SK-N-SH (cell line): ENCODE data around the gene TP63. TPM values are rescaled to one million over a fixed set of nuclear protein-coding genes. Genes with fewer than 3 reads are reported as not detected.

Experiments
- CTCF ChIA-PET: fragments of 300-600, 350-600 bp; formaldehyde crosslinking; extraction: SDS; loops from one replicate; lab custom pipeline; 2021; lab: Yijun Ruan, JAX
- POLR2A ChIA-PET: fragments of 350-600 bp; sonication (Branson Sonifier 250); formaldehyde crosslinking; extraction: SDS; loops from one replicate; lab custom pipeline; 2020; ENCODE audit warnings: antibody characterized with exemption, inconsistent platforms; lab: Yijun Ruan, JAX
- DNase-seq: peaks from one replicate; pipeline ENCODE4 v3.0.0; 2012
- H2AFZ ChIP-seq: fragments of 200-600 bp; sonication (generic); 2 replicates; pipeline ENCODE4 v1.8.1; 2016; ENCODE audit warnings: antibody characterized with exemption, mild to moderate bottlenecking, low read depth
- H3F3A ChIP-seq: fragments of 200-600 bp; sonication (generic); replicated peaks from 2 replicates; pipeline ENCODE3; 2016; ENCODE audit warnings: antibody characterized with exemption, mild to moderate bottlenecking; ENCODE audit not compliant: insufficient read depth
- H3K27ac ChIP-seq, 2 experiments: fragments of 200-500 bp in 1 of 2; fragments of 200-600 bp in 1 of 2; sonication (Bioruptor generic) in 1 of 2; sonication (generic), shearing (Covaris generic) in 1 of 2; 2 replicates each; pipeline versions ENCODE4 v1.5.1 to v1.6.1; 2014 to 2016; ENCODE audit warnings: low read depth in 2 of 2, inconsistent platforms in 1 of 2, low read length in 1 of 2, mild to moderate bottlenecking in 1 of 2, mixed read lengths in 1 of 2
- H3K27me3 ChIP-seq: fragments of 200-600 bp; sonication (generic), shearing (Covaris generic); 2 replicates; pipeline ENCODE4 v1.6.1; 2016; ENCODE audit warnings: mixed run types; ENCODE audit not compliant: insufficient read depth
- H3K36me3 ChIP-seq, 2 experiments: fragments of 200-500 bp in 1 of 2; fragments of 200-600 bp in 1 of 2; sonication (Bioruptor generic) in 1 of 2; sonication (generic) in 1 of 2; replicated peaks in 1 of 2; 2 replicates each; pipeline versions ENCODE3 to v1.5.1; 2014 to 2016; ENCODE audit warnings: low read length in 1 of 2, mild to moderate bottlenecking in 1 of 2; ENCODE audit not compliant: insufficient read depth in 2 of 2, control insufficient read depth in 1 of 2
- H3K4me1 ChIP-seq, 2 experiments: fragments of 200-500 bp in 1 of 2; fragments of 200-600 bp in 1 of 2; sonication (Bioruptor generic) in 1 of 2; sonication (generic), shearing (Covaris generic) in 1 of 2; 2 replicates each; pipeline versions ENCODE4 v1.5.1 to v1.6.1; 2014 to 2016; ENCODE audit warnings: low read depth in 1 of 2, low read length in 1 of 2, mixed run types in 1 of 2; ENCODE audit not compliant: insufficient read depth in 2 of 2, control insufficient read depth in 1 of 2
- H3K4me2 ChIP-seq: fragments of 200-600 bp; sonication (generic), shearing (Covaris generic); 2 replicates; pipeline ENCODE4 v1.6.1; 2017; ENCODE audit warnings: mixed run types
- H3K4me3 ChIP-seq, 2 experiments: fragments of 200-500 bp in 1 of 2; fragments of 200-600 bp in 1 of 2; sonication (Bioruptor generic) in 1 of 2; sonication (generic), shearing (Covaris generic) in 1 of 2; 2 replicates each; pipeline versions ENCODE4 v1.5.1 to v1.8.1; 2014 to 2016; ENCODE audit warnings: low read depth in 2 of 2, inconsistent platforms in 1 of 2, low read length in 1 of 2, mild to moderate bottlenecking in 1 of 2, mixed read lengths in 1 of 2, moderate library complexity in 1 of 2
- H3K79me2 ChIP-seq: fragments of 200-600 bp; sonication (generic); 2 replicates; pipeline ENCODE4 v1.8.1; 2017; ENCODE audit warnings: mild to moderate bottlenecking; ENCODE audit not compliant: insufficient read depth
- H3K9ac ChIP-seq: fragments of 200-600 bp; sonication (generic); 2 replicates; pipeline ENCODE4 v1.6.1; 2017; ENCODE audit warnings: mixed run types
- H3K9me2 ChIP-seq: fragments of 200-600 bp; sonication (generic); 2 replicates; pipeline ENCODE4 v1.6.1; 2017; ENCODE audit warnings: mixed run types
- H3K9me3 ChIP-seq: fragments of 200-600 bp; sonication (generic); 2 replicates; pipeline ENCODE4 v1.6.1; 2017; ENCODE audit warnings: mixed run types, mild to moderate bottlenecking, moderate library complexity
- H4K20me1 ChIP-seq: fragments of 200-600 bp; sonication (generic); 2 replicates; pipeline ENCODE4 v1.6.1; 2017; ENCODE audit warnings: mild to moderate bottlenecking, mixed run types; ENCODE audit not compliant: insufficient read depth
- CHD2 ChIP-seq: fragments of 150-350 bp; IDR thresholded peaks from 2 replicates; pipeline ENCODE4 v1.6.1; 2018; ENCODE audit warnings: low read length; ENCODE audit not compliant: partially characterized antibody
- ELF1 ChIP-seq: IDR thresholded peaks from 2 replicates; pipeline ENCODE4 v1.4.0; 2012
- EP300 ChIP-seq, 2 experiments: IDR thresholded peaks; 2 replicates each; pipeline versions ENCODE4 v1.4.0 to v1.6.1; 2012; ENCODE audit warnings: borderline replicate concordance in 1 of 2, low read depth in 1 of 2, low read length in 1 of 2
- EZH2phosphoT487 ChIP-seq: fragments of 200-600 bp; sonication (generic); IDR thresholded peaks from 2 replicates; pipeline ENCODE4 v1.6.1; 2017; ENCODE audit warnings: low read depth, mixed run types, mild to moderate bottlenecking, antibody characterized with exemption, moderate library complexity, borderline replicate concordance
- FOSL2 ChIP-seq: IDR thresholded peaks from 2 replicates; pipeline ENCODE4 v1.4.0; 2012; ENCODE audit warnings: low read depth, mild to moderate bottlenecking, moderate library complexity, borderline replicate concordance
- FOXJ3 ChIP-seq: sonication (generic); formaldehyde crosslinking; IDR thresholded peaks from 2 replicates; pipeline ENCODE4 v1.5.1; 2020; ENCODE audit warnings: mild to moderate bottlenecking, missing genetic modification reagents
- GABPA ChIP-seq: IDR thresholded peaks from 2 replicates; pipeline ENCODE4 v1.4.0; 2012; ENCODE audit warnings: low read depth, mild to moderate bottlenecking
- GATA2 ChIP-seq: sonication (generic); formaldehyde crosslinking; IDR thresholded peaks from 2 replicates; pipeline ENCODE4 v1.5.0; 2020; ENCODE audit warnings: mild to moderate bottlenecking, missing genetic modification reagents
- MEF2A ChIP-seq: IDR thresholded peaks from 2 replicates; pipeline ENCODE4 v1.4.0; 2012; ENCODE audit warnings: low read depth, borderline replicate concordance
- MXI1 ChIP-seq: IDR thresholded peaks from 2 replicates; pipeline ENCODE4 v1.6.1; 2012; ENCODE audit warnings: mild to moderate bottlenecking, low read depth, low read length, improper control_type of control experiment
- PBX3 ChIP-seq: IDR thresholded peaks from 2 replicates; pipeline ENCODE4; 2012
- POLR2AphosphoS5 ChIP-seq: IDR thresholded peaks from 2 replicates; pipeline ENCODE4 v1.6.1; 2012; ENCODE audit warnings: low read depth, low read length
- RAD21 ChIP-seq: IDR thresholded peaks from 2 replicates; pipeline ENCODE4 v1.6.1; 2012; ENCODE audit warnings: mild to moderate bottlenecking, low read length
- RXRA ChIP-seq: IDR thresholded peaks from 2 replicates; pipeline ENCODE4 v1.4.0; 2012; ENCODE audit warnings: low read depth, mild to moderate bottlenecking, borderline replicate concordance
- SIN3A ChIP-seq: IDR thresholded peaks from 2 replicates; pipeline ENCODE4 v1.6.1; 2012; ENCODE audit warnings: low read depth, mild to moderate bottlenecking, low read length, moderate library complexity, borderline replicate concordance
- TAF1 ChIP-seq: IDR thresholded peaks from 2 replicates; pipeline ENCODE4 v1.6.1; 2012; ENCODE audit warnings: low read depth, mild to moderate bottlenecking, low read length, moderate library complexity, borderline replicate concordance
- TCF12 ChIP-seq: IDR thresholded peaks from 2 replicates; pipeline ENCODE4 v1.4.0; 2012
- USF1 ChIP-seq: IDR thresholded peaks from 2 replicates; pipeline ENCODE4 v1.4.0; 2012; ENCODE audit warnings: low read depth, borderline replicate concordance
- USF2 ChIP-seq: fragments of 150-350 bp; IDR thresholded peaks from 2 replicates; pipeline ENCODE4 v1.6.1; 2017; ENCODE audit warnings: antibody characterized with exemption, low read length, low read depth, borderline replicate concordance
- WGBS: methylation state at CpG from one replicate; pipeline ENCODE4 v1.1.6; 2017; ENCODE audit warnings: low lambda C conversion rate; 5-methylcytosine and 5-hydroxymethylcytosine counted together
- polyA plus RNA-seq, 3 experiments: library from polyadenylated mRNA; depleted of rRNA; stranded (reverse); fragments of >200 nt; gene quantifications; 2 replicates each; pipeline ENCODE4 v1.2.3, GENCODE V29; 2012

TP63 gene
- polyA plus RNA-seq, 1 of the 3 experiments (the other 2 are of a cell fraction): not detected

DNA sequence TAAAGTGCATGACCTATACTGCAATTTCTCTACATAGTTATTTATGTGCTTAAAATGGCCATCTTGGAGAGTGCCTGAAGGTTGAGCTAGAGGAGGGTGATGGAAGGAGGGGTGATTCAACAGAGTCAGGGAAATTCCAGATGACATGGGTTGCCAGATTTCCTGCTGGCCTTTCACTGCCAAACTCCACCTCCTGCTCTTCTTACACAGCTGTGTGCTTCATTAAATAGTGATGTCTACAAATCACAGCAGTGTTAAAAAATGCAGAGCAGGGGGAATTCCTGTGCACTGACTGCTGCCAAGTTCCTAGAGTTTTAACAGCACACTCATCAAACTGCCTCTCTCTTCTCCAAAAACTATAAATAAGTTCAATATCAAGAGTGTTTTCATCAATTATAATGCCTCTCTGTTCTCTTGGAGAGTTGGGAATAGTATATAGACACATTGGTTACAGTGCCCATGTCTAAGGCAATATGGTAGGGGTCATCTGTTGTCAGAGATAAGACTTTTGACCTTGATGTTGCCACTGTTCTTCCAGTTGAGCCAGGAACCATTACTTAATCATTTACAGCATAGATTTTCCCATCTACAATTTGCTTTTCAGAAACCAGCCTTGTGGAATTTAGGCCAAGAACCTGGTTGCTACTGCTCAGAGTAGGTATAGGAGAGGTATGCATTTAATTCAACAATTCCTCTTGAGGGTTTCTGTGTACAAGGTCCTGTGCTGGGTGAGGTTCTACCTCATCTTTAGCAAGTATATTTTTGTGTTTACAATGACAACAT lies 79.6 kb downstream of the TP63 start (continued):
- TF ChIP-seq USF1 (no peak), USF2 (no peak), ELF1 (no peak), SIN3A (no peak), EZH2phosphoT487 (no peak), GABPA (no peak), MEF2A (no peak), RXRA (no peak), CHD2 (no peak), TCF12 (peak; percentile 88)

- no peak overlapping the region for H3K4me3 ChIP-seq
- H2AFZ ChIP-seq: no peak overlapping the region
- no peak for DNase-seq
- ChIA-PET CTCF (no interaction called here), POLR2A (no interaction called here)
- H3K9ac ChIP-seq: no peak overlapping the region
- no peaks in the 10 kb centered on the region for H3K9me3 ChIP-seq
- peaks cover 2% of the 10 kb centered on the region; the same call in 1 of the 2 replicates for H3K27me3 ChIP-seq
- H3K4me1 ChIP-seq: peaks cover 0 to 15% of the 10 kb centered on the region in 2 experiments; a peak in 1 of 4 replicates
- H4K20me1 ChIP-seq: no peaks in the 10 kb centered on the region
- H3K79me2 ChIP-seq: no peaks in the 10 kb centered on the region
- H3K36me3 ChIP-seq: no peaks in the 10 kb centered on the region
- peaks cover 8% of the 10 kb centered on the region for H3F3A ChIP-seq
- 9% methylated on average over 2 of the region's 2 CpGs for WGBS
- H3K4me2 ChIP-seq: no peak overlapping the region
- no peaks in the 10 kb centered on the region for H3K9me2 ChIP-seq
- no peak for TF ChIP-seq POLR2AphosphoS5
- no peak for TF ChIP-seq PBX3
- TF ChIP-seq FOSL2: no peak
- TF ChIP-seq TCF12: no peak
- no peak for TF ChIP-seq TAF1
- TF ChIP-seq RAD21: no peak
- no peak for TF ChIP-seq FOXJ3
- no peak for TF ChIP-seq MXI1
- TF ChIP-seq ELF1: no peak
- no peak for TF ChIP-seq GATA2 (CRISPR knock-in tag)
- no peak for TF ChIP-seq EP300 (IDR thresholded peaks at IDR 0.05; ENCODE audit: borderline replicate concordance in 1 of 2, low read depth in 1 of 2, low read length in 1 of 2)
- TF ChIP-seq USF1: no peak
- H3K27ac ChIP-seq: no peak overlapping the region
Observed at GRCh38 chr3:189712906-189713483, 81.8 kb downstream of the TP63 start.
